ENCODE results near the gene SEC63. TPM values are rescaled to one million over a fixed set of nuclear protein-coding genes. Genes with fewer than 3 reads are reported as not detected.

Gene SEC63, protein sequence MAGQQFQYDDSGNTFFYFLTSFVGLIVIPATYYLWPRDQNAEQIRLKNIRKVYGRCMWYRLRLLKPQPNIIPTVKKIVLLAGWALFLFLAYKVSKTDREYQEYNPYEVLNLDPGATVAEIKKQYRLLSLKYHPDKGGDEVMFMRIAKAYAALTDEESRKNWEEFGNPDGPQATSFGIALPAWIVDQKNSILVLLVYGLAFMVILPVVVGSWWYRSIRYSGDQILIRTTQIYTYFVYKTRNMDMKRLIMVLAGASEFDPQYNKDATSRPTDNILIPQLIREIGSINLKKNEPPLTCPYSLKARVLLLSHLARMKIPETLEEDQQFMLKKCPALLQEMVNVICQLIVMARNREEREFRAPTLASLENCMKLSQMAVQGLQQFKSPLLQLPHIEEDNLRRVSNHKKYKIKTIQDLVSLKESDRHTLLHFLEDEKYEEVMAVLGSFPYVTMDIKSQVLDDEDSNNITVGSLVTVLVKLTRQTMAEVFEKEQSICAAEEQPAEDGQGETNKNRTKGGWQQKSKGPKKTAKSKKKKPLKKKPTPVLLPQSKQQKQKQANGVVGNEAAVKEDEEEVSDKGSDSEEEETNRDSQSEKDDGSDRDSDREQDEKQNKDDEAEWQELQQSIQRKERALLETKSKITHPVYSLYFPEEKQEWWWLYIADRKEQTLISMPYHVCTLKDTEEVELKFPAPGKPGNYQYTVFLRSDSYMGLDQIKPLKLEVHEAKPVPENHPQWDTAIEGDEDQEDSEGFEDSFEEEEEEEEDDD
- total RNA-seq = 100 to 1,000 TPM in 1 of 6 donors, 10 to 100 TPM in 5; 35.0 to 111 (median 77.9) TPM

DNA sequence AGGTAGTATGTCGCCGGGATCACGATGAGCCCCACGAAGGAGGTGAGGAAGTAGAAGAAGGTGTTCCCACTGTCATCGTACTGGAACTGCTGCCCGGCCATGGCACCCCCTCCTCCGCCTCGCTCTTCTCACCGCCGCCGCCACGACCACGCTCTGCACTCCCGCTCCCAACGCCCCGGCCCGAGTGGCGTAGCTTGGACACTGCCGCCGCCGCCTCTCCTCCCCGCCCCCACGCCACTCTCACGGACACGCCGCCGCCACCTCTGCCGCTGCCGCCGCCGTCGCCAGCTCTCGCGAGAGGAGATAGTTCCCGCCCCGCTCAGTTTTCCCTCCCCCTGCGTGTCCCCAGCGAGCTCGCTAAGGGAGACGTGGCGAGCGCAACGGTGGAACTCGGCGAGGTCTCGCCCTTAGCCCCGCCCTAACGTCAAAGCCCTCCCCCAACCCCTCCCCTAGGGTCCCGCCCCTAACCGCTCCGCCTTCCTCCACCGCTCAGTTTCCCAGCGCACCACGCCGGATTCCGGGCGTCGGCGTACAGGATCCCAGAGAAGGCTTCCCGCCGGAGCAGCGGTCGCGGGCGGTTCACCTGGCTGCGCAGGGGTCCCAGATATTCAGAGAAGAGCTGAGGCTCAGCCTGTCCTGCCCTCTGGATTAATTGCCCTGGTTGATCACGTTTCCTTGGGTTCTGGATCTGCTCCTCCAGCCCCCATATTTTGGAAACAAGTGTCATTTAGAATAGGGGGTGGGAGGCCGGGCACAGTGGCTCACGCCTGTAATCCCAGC lies at the start of gene SEC63:
SEC63 (minus strand) TSS at position 300 of the 780 bp plus-strand sequence; CDS start at position 101, 199 bp downstream.
- ATAC-seq (ENCODE audit: low FRiP score in 2 of 2) (peak; percentile 99 to 100), DNase-seq (peak; percentile 97 to 98)
- peak within 1 kb of the TSS; percentile 93 to 96 (median 95) for H3K27ac ChIP-seq
- WGBS, 2 donors = 0 to 3% methylated on average over 6 to 39 of the region's 69 CpGs
- H3K4me3 ChIP-seq = peak within 1 kb of the TSS; percentile 61 to 96 (median 86)
- peaks cover 19 to 35% (median 27%) of the 10 kb centered on the region in 4 donors for H3K4me1 ChIP-seq
- H3K36me3 ChIP-seq = no peaks in the 10 kb centered on the region
- no peaks in the 10 kb centered on the region for H3K27me3 ChIP-seq
- no peaks in the 10 kb centered on the region for H3K9me3 ChIP-seq
- peak in 3 of 4 donors; percentile 88 to 96 (median 94) for TF ChIP-seq POLR2A (IDR thresholded peaks at IDR 0.05)
- TF ChIP-seq EP300 (IDR thresholded peaks at IDR 0.05) = peak in 1 of 4 donors; percentile 33
- peak; percentile 88 to 91 for TF ChIP-seq POLR2AphosphoS5 (IDR thresholded peaks at IDR 0.05)
- TF ChIP-seq, protein P1, sequence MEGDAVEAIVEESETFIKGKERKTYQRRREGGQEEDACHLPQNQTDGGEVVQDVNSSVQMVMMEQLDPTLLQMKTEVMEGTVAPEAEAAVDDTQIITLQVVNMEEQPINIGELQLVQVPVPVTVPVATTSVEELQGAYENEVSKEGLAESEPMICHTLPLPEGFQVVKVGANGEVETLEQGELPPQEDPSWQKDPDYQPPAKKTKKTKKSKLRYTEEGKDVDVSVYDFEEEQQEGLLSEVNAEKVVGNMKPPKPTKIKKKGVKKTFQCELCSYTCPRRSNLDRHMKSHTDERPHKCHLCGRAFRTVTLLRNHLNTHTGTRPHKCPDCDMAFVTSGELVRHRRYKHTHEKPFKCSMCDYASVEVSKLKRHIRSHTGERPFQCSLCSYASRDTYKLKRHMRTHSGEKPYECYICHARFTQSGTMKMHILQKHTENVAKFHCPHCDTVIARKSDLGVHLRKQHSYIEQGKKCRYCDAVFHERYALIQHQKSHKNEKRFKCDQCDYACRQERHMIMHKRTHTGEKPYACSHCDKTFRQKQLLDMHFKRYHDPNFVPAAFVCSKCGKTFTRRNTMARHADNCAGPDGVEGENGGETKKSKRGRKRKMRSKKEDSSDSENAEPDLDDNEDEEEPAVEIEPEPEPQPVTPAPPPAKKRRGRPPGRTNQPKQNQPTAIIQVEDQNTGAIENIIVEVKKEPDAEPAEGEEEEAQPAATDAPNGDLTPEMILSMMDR (IDR thresholded peaks at IDR 0.05) = peak in 2 of 6 experiments; percentile 4 to 9

DNA sequence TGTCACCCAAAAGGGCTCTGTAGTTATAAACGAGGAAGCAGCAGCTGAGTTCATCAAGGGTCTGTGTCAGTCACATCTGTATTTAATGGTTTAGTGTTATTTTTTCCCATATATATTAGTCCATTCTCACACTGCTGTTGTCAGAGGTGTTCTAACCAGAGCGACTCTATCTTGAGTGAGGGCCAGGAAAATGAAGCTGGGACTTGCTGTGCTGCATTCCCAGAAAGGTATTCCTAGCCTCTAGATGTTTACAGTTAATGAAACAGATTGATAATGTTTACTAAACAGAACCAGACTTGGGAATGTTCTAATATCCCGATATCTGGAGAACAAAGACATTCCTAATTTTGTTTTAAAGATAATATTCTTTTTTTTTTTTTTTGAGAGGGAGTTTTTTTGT lies 48.0 kb upstream of the SEC63 start:
- Histone ChIP-seq H3K36me3 (no peaks in the 10 kb centered on the region), H3K27ac (no peak overlapping the region), H3K4me3 (no peak overlapping the region), H3K27me3 (no peaks in the 10 kb centered on the region), H3K9me3 (peaks cover 0 to 16% (median 12%) of the 10 kb centered on the region in 4 donors), H3K4me1 (no peaks in the 10 kb centered on the region)
- ATAC-seq (ENCODE audit: low FRiP score in 2 of 2) = no peak
- no peak for TF ChIP-seq POLR2AphosphoS5 (IDR thresholded peaks at IDR 0.05)
- TF ChIP-seq POLR2A (IDR thresholded peaks at IDR 0.05) = no peak
- TF ChIP-seq, protein P1 (IDR thresholded peaks at IDR 0.05) = no peak
- no peak for TF ChIP-seq EP300 (IDR thresholded peaks at IDR 0.05)
- no peak for DNase-seq
- WGBS, 2 donors = 75 to 77% methylated on average over 3 of the region's 3 CpGs

DNA sequence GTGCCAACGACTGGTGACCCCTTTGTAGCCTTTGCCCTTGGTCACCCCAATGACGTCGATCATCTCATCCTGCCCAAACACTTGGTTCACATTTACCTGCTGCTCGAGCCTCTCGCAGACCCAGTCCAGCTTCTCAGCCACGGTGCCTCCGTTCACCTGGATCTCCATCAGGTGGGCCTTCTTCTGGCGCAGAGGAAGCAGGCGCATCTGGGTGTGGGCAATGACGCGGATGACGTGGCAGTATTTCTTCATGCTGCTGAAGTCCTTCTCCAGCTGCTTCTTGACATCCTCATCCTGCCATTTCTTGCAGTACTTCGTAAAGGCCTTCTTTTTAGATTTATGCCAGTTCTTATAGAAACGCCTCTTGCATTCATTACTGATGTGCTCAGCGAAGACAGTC lies 46.9 kb upstream of the SEC63 start:
- Histone ChIP-seq H3K9me3 (peaks cover 0 to 15% (median 12%) of the 10 kb centered on the region in 4 donors), H3K36me3 (no peaks in the 10 kb centered on the region), H3K27ac (no peak overlapping the region), H3K4me3 (no peak overlapping the region), H3K27me3 (no peaks in the 10 kb centered on the region), H3K4me1 (no peaks in the 10 kb centered on the region)
- no peak for ATAC-seq (ENCODE audit: low FRiP score in 2 of 2)
- WGBS, 2 donors = 87 to 94% methylated on average over 15 of the region's 15 CpGs
- DNase-seq = no peak
- TF ChIP-seq POLR2A (IDR thresholded peaks at IDR 0.05) (no peak), EP300 (IDR thresholded peaks at IDR 0.05) (no peak), POLR2AphosphoS5 (IDR thresholded peaks at IDR 0.05) (no peak)
- TF ChIP-seq, protein P1 (IDR thresholded peaks at IDR 0.05) = no peak

DNA sequence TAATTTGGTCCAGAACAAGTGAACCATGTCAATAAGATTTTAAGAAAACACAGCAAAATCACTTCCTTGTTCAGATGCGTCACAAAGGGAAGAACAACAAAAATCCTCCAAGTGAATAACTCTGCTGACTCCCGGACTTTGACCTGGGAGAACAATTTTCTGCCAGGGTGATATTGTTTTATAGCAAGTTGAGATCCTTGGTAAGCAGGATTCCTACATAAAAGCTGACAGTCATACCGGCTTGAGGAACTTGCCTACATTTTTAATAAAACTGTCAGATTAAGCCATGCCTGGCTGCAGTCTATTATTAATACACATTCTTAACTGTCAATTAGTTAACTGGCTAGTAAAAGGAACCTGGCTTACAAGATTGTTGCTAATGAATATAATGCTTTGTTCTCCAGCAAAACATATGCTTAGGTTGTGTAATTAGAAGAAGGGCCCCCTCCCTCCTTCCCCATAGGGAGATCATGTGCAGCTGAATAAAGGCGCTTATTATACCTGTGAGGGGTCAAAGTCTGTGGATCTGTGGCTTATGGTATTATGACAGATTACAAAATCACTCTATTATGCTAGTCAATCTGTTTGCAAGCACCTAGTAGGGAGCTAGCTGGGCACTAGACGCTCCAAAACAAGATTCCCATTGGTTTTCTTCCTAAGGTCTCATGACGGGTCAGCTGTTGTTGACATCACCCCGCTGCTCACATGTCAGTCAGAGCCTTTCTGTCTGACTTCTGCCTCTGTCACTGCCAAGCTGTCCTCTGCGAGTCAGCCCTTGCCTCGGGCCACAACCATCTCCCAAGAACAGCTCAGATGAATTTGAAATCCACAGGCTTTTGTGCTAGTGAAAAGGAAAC lies 44.6 kb upstream of the SEC63 start:
- Histone ChIP-seq H3K27ac (peak overlapping the region in 1 of 4 donors; percentile 28), H3K4me3 (no peak overlapping the region), H3K27me3 (no peaks in the 10 kb centered on the region), H3K9me3 (no peaks in the 10 kb centered on the region), H3K36me3 (no peaks in the 10 kb centered on the region), H3K4me1 (no peaks in the 10 kb centered on the region)
- 52 to 62% methylated on average over 9 of the region's 9 CpGs for WGBS, 2 donors
- ATAC-seq (ENCODE audit: low FRiP score in 2 of 2) (no peak), DNase-seq (peak in 1 of 2 donors; percentile 21)
- TF ChIP-seq, protein P1 (IDR thresholded peaks at IDR 0.05) = no peak
- peak in 1 of 4 donors; percentile 26 for TF ChIP-seq POLR2A (IDR thresholded peaks at IDR 0.05)

Measured in upper lobe of left lung (tissue), 6 donors.